ENCODE data around the gene CD302. TPM values are rescaled to one million over a fixed set of nuclear protein-coding genes. Genes with fewer than 3 reads are reported as not detected.
"Not testable (repeated sequence)": the region's sequence is repeated elsewhere in the genome, so short reads cannot be mapped to it uniquely, and the experiment has no call there.

CD302 gene
- total RNA-seq, 2 experiments from 2014 or later = 0.47 to 0.62 TPM

DNA sequence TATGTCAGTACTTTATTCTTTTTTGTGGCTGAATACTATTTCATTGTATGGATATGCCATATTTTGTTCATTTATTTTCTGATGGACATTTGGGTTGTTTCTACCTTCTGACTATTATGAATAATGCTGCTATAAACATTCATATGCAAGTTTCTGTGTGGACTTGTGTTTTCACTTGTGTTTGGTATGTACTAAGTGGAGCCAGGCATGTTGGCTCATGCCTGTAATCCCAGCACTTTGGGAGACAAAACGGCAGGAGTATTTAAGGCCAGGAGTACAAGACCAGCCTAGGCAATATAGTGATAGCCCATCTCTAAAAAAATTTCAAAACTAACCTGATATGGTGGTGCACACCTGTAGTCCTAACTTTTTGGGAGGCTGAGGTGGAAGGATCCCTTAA, 62.4 kb downstream of the CD302 start:
- peaks cover 2% of the 10 kb centered on the region for H3K9me3 Mint-ChIP-seq
- POLR2A ChIA-PET = no interaction called here
- no peak for DNase-seq
- peaks cover 16% of the 10 kb centered on the region for H3K4me1 Mint-ChIP-seq
- H3K4me3 Mint-ChIP-seq = no peak overlapping the region
- H3K36me3 Mint-ChIP-seq = peaks cover 43% of the 10 kb centered on the region
- H3K27me3 Mint-ChIP-seq = no peaks in the 10 kb centered on the region
- no peak overlapping the region for H3K27ac Mint-ChIP-seq
- no peak for ATAC-seq (ENCODE audit: low read depth)

GRCh38 chr2:159728629-159729028, 69.4 kb downstream of the CD302 start:
- Mint-ChIP-seq H3K4me1 (peaks cover 25% of the 10 kb centered on the region), H3K27ac (no peak overlapping the region), H3K27me3 (no peaks in the 10 kb centered on the region), H3K36me3 (peaks cover 53% of the 10 kb centered on the region), H3K9me3 (peaks cover 9% of the 10 kb centered on the region), H3K4me3 (no peak overlapping the region)
- no peak for ATAC-seq (ENCODE audit: low read depth)
- no peak for DNase-seq
- POLR2A ChIA-PET = no interaction called here

GRCh38 chr2:159725713-159726112, 72.3 kb downstream of the CD302 start:
- ATAC-seq (ENCODE audit: low read depth) (no peak), DNase-seq (no peak)
- Mint-ChIP-seq H3K9me3 (peaks cover 9% of the 10 kb centered on the region), H3K4me3 (no peak overlapping the region), H3K27ac (no peak overlapping the region), H3K27me3 (no peaks in the 10 kb centered on the region), H3K36me3 (peaks cover 58% of the 10 kb centered on the region), H3K4me1 (peaks cover 32% of the 10 kb centered on the region)
- POLR2A ChIA-PET = no interaction called here

DNA sequence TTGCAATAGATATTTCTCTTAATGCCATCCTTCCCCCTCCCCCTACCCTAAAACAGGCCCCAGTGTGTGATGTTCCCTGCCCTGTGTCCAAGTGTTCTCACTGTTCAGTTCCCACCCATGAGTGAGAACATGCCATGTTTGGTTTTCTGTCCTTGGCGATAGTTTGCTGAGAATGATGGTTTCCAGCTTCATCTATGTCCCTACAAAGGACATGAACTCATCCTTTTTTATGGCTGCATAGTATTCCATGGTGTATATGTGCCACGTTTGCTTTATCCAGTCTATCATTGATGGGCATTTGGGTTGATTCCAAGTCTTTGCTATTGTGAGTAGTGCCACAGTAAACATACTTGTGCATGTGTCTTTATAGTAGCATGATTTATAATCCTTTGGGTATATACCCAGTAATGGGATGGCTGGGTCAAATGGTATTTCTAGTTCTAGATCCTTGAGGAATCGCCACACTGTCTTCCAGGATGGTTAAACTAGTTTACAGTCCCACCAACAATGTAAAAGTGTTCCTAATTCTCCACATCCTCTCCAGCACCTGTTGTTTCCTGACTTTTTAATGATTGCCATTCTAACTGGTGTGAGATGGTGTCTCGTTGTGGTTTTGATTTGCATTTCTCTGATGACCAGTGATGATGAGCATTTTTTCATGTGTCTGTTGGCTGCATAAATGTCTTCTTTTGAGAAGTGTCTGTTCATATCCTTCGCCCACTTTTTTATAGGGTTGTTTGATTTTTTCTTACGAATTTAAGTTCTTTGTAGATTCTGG, 73.0 kb downstream of the CD302 start:
- POLR2A ChIA-PET; H3K9me3 Mint-ChIP-seq; ATAC-seq (ENCODE audit: low read depth); H3K4me3 Mint-ChIP-seq; DNase-seq; H3K27me3 Mint-ChIP-seq; H3K27ac Mint-ChIP-seq: not testable (repeated sequence)
- H3K4me1 Mint-ChIP-seq = peaks cover 33% of the 10 kb centered on the region
- peaks cover 59% of the 10 kb centered on the region for H3K36me3 Mint-ChIP-seq

GRCh38 chr2:159722580-159722979, 75.4 kb downstream of the CD302 start:
- Mint-ChIP-seq H3K4me1 (peaks cover 37% of the 10 kb centered on the region), H3K4me3 (no peak overlapping the region), H3K27ac (peak overlapping the region; percentile 34), H3K27me3 (no peaks in the 10 kb centered on the region), H3K36me3 (peaks cover 67% of the 10 kb centered on the region), H3K9me3 (peaks cover 9% of the 10 kb centered on the region)
- POLR2A ChIA-PET = no interaction called here
- ATAC-seq (ENCODE audit: low read depth) (no peak), DNase-seq (no peak)

DNA sequence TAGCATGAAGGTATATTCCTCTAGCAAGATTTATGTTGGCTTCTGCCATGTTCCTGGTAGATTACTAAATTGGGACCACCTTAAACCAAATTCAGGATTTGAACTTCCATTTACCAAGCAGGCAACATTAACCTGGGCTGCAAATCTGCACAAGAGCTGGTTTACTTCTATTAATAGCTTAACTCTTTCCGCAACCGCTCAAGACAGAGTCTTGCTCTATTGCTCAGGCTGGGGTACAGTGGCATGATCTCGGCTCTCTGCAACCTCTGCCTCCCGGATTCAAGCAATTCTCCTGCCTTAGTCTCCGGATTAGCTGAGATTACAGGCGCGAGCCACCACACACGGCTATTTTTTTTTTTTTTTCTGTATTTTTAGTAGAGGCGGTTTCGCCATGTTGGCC, 77.3 kb downstream of the CD302 start:
- Mint-ChIP-seq H3K4me1 (peaks cover 44% of the 10 kb centered on the region), H3K36me3 (peaks cover 72% of the 10 kb centered on the region), H3K4me3 (no peak overlapping the region), H3K9me3 (peaks cover 9% of the 10 kb centered on the region), H3K27ac (no peak overlapping the region), H3K27me3 (no peaks in the 10 kb centered on the region)
- POLR2A ChIA-PET = interaction anchor here (1.2 to 1.8 kb wide), 2 partner anchors 9 to 10 kb away, joined by 3 to 7 read pairs; partner anchors contain the start of gene MARCHF7
- DNase-seq (no peak), ATAC-seq (ENCODE audit: low read depth) (no peak)

Other genes with a start within 250 kb of the CD302 start
- 10 to 100 TPM; 27.7 to 31.9 TPM for gene BAZ2B, start 181.7 kb downstream of the CD302 start, total RNA-seq
- 100 to 1,000 TPM in 1 of 2 experiments, 10 to 100 TPM in 1; 92.1 to 106 TPM for gene MARCHF7, start 85.7 kb downstream of the CD302 start, total RNA-seq
- gene LY75, start 106.5 kb upstream of the CD302 start, total RNA-seq = 10 to 100 TPM; 29.7 to 34.7 TPM